Measurements from ENCODE around the gene TBC1D8.

- TF ChIP-seq, protein P1, sequence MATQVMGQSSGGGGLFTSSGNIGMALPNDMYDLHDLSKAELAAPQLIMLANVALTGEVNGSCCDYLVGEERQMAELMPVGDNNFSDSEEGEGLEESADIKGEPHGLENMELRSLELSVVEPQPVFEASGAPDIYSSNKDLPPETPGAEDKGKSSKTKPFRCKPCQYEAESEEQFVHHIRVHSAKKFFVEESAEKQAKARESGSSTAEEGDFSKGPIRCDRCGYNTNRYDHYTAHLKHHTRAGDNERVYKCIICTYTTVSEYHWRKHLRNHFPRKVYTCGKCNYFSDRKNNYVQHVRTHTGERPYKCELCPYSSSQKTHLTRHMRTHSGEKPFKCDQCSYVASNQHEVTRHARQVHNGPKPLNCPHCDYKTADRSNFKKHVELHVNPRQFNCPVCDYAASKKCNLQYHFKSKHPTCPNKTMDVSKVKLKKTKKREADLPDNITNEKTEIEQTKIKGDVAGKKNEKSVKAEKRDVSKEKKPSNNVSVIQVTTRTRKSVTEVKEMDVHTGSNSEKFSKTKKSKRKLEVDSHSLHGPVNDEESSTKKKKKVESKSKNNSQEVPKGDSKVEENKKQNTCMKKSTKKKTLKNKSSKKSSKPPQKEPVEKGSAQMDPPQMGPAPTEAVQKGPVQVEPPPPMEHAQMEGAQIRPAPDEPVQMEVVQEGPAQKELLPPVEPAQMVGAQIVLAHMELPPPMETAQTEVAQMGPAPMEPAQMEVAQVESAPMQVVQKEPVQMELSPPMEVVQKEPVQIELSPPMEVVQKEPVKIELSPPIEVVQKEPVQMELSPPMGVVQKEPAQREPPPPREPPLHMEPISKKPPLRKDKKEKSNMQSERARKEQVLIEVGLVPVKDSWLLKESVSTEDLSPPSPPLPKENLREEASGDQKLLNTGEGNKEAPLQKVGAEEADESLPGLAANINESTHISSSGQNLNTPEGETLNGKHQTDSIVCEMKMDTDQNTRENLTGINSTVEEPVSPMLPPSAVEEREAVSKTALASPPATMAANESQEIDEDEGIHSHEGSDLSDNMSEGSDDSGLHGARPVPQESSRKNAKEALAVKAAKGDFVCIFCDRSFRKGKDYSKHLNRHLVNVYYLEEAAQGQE (IDR thresholded peaks at IDR 0.05; ENCODE audit: insufficient read depth in 1 of 2, low read depth in 2 of 2, low read length in 1 of 2), result no peak
- TF ChIP-seq CTCF (IDR thresholded peaks at IDR 0.05), result no peak
- no peak for TF ChIP-seq TCF7L2 (IDR thresholded peaks at IDR 0.05; ENCODE audit: low read depth, low read length)
- TF ChIP-seq POLR2AphosphoS5 (IDR thresholded peaks at IDR 0.05; ENCODE audit: low read depth, low read length), result no peak
Measured at GRCh38 chr2:101140237-101140636, 10.9 kb downstream of the TBC1D8 start.

Data from Panc1 (cell line).